Activated CD8-positive, alpha-beta memory T cell treated with anti-CD3 and anti-CD28 coated beads, Interleukin-2, amount 50 U/mL, for 24 hours (primary cell): ENCODE measurements around the gene CTNND2.
"Not testable (repeated sequence)": the region's sequence is repeated elsewhere in the genome, so short reads cannot be mapped to it uniquely, and the experiment has no call there.

Experiments used
- DNase-seq: peaks from one replicate; pipeline ENCODE4 v3.0.0-alpha.2; 2020; ENCODE audit errors: extremely low read depth

Gene CTNND2

GRCh38 chr5:11319836-11320580, 584.2 kb downstream of the CTNND2 start:
- DNase-seq: no peak

GRCh38 chr5:11313694-11314093, 590.6 kb downstream of the CTNND2 start:
- DNase-seq: not testable (repeated sequence)

- DNase-seq: no peak
These were observed 592.5 kb downstream of the CTNND2 start for GRCh38 chr5:11311731-11312130.

GRCh38 chr5:11311272-11311671, 593.0 kb downstream of the CTNND2 start:
- DNase-seq: no peak

GRCh38 chr5:11310158-11310557, 594.1 kb downstream of the CTNND2 start:
- no peak for DNase-seq

- no peak for DNase-seq
These were observed 597.9 kb downstream of the CTNND2 start for GRCh38 chr5:11306365-11306764.

GRCh38 chr5:11305245-11305644, 599.0 kb downstream of the CTNND2 start:
- no peak for DNase-seq

- no peak for DNase-seq
These were observed 599.6 kb downstream of the CTNND2 start for GRCh38 chr5:11304641-11305040.

GRCh38 chr5:11302663-11303062, 601.6 kb downstream of the CTNND2 start:
- no peak for DNase-seq

- no peak for DNase-seq
These were observed 603.1 kb downstream of the CTNND2 start for GRCh38 chr5:11301171-11301570.

- no peak for DNase-seq
These were observed 603.5 kb downstream of the CTNND2 start for GRCh38 chr5:11300736-11301135.

- DNase-seq: no peak
These were observed 605.4 kb downstream of the CTNND2 start for GRCh38 chr5:11298877-11299276.

- no peak for DNase-seq
These were observed 610.7 kb downstream of the CTNND2 start for GRCh38 chr5:11293523-11293922.

- no peak for DNase-seq
These were observed 611.4 kb downstream of the CTNND2 start for GRCh38 chr5:11292648-11293356.

GRCh38 chr5:11289733-11290132, 614.5 kb downstream of the CTNND2 start:
- no peak for DNase-seq

GRCh38 chr5:11289208-11289607, 615.0 kb downstream of the CTNND2 start:
- no peak for DNase-seq

GRCh38 chr5:11281842-11282241, 622.4 kb downstream of the CTNND2 start:
- no peak for DNase-seq

- no peak for DNase-seq
These were observed 626.9 kb downstream of the CTNND2 start for GRCh38 chr5:11277323-11277722.

- no peak for DNase-seq
These were observed 630.9 kb downstream of the CTNND2 start for GRCh38 chr5:11273180-11273903.

- no peak for DNase-seq
These were observed 634.7 kb downstream of the CTNND2 start for GRCh38 chr5:11269515-11269914.

GRCh38 chr5:11268891-11269290, 635.4 kb downstream of the CTNND2 start:
- no peak for DNase-seq

GRCh38 chr5:11266331-11266730, 637.9 kb downstream of the CTNND2 start:
- DNase-seq: no peak

- no peak for DNase-seq
These were observed 643.0 kb downstream of the CTNND2 start for GRCh38 chr5:11261241-11261640.
